HEK293T (cell line): ENCODE results near the gene STXBP4.

Experiments used
- ARNT ChIP-seq: fragments of 450-650 bp; IDR thresholded peaks from 2 replicates; pipeline ENCODE4 v1.6.1; 2017; ENCODE audit warnings: mild to moderate bottlenecking
- BHLHE40 ChIP-seq: fragments of 450-650 bp; IDR thresholded peaks from 2 replicates; pipeline ENCODE4 v1.6.1; 2016; ENCODE audit warnings: mild to moderate bottlenecking, moderate library complexity, borderline replicate concordance
- CTBP1 ChIP-seq: fragments of 450-650 bp; IDR thresholded peaks from 2 replicates; pipeline ENCODE4 v1.6.1; 2016; ENCODE audit warnings: borderline replicate concordance
- ELF4 ChIP-seq: fragments of 450-650 bp; IDR thresholded peaks from 2 replicates; pipeline ENCODE4 v1.6.1; 2017; ENCODE audit warnings: antibody characterized with exemption
- FOXA1 ChIP-seq: fragments of 450-650 bp; IDR thresholded peaks from 2 replicates; pipeline ENCODE4 v1.6.1; 2016; ENCODE audit warnings: mild to moderate bottlenecking
- FOXK2 ChIP-seq: fragments of 450-650 bp; IDR thresholded peaks from 2 replicates; pipeline ENCODE4 v1.6.1; 2016; ENCODE audit warnings: mild to moderate bottlenecking
- FOXM1 ChIP-seq: fragments of 450-650 bp; IDR thresholded peaks from 2 replicates; pipeline ENCODE4 v1.6.1; 2017; ENCODE audit warnings: mild to moderate bottlenecking, borderline replicate concordance
- HDGF ChIP-seq: fragments of 450-650 bp; IDR thresholded peaks from 2 replicates; pipeline ENCODE4 v1.6.1; 2017; ENCODE audit warnings: antibody characterized with exemption, borderline replicate concordance
- L3MBTL2 ChIP-seq: fragments of 450-650 bp; conservative IDR thresholded peaks from 2 replicates; pipeline ENCODE4 v1.6.1; 2016; ENCODE audit warnings: mild to moderate bottlenecking
- NFRKB ChIP-seq: fragments of 450-650 bp; IDR thresholded peaks from 2 replicates; pipeline ENCODE4 v1.6.1; 2016; ENCODE audit warnings: mild to moderate bottlenecking, moderate library complexity
- SP1 ChIP-seq: fragments of 450-650 bp; IDR thresholded peaks from 2 replicates; pipeline ENCODE4 v1.6.1; 2017
- SUZ12 ChIP-seq: fragments of 450-650 bp; IDR thresholded peaks from 2 replicates; pipeline ENCODE4 v1.6.1; 2016; ENCODE audit warnings: mild to moderate bottlenecking
- TARDBP ChIP-seq: fragments of 450-650 bp; IDR thresholded peaks from 2 replicates; pipeline ENCODE4 v1.6.1; 2016
- ZNF384 ChIP-seq: fragments of 450-650 bp; IDR thresholded peaks from 2 replicates; pipeline ENCODE4 v1.6.1; 2016

GRCh38 chr17:54937426-54937825, 31.1 kb upstream of the STXBP4 start:
- TF ChIP-seq BHLHE40: no peak
- no peak for TF ChIP-seq CTBP1
- TF ChIP-seq TARDBP: no peak
- TF ChIP-seq FOXA1: no peak
- no peak for TF ChIP-seq FOXK2
- no peak for TF ChIP-seq SP1
- TF ChIP-seq ELF4: no peak
- no peak for TF ChIP-seq ZNF384
- TF ChIP-seq ARNT: no peak
- no peak for TF ChIP-seq SUZ12
- TF ChIP-seq L3MBTL2: no peak
- TF ChIP-seq FOXM1: no peak
- TF ChIP-seq HDGF: no peak
- no peak for TF ChIP-seq NFRKB
